Hepatocyte (in vitro differentiated cells): Measurements from ENCODE around the gene SMAD3.

Experiments
- CTCF ChIP-seq: fragments of 200-600 bp; sonication (generic); IDR thresholded peaks from 2 replicates; pipeline ENCODE4 v1.5.1; 2016; ENCODE audit warnings: antibody characterized with exemption, mild to moderate bottlenecking; ENCODE audit not compliant: poor library complexity
- EZH2 ChIP-seq: fragments of 200-600 bp; sonication (generic); IDR thresholded peaks from 2 replicates; pipeline ENCODE4 v1.6.1; 2016; ENCODE audit warnings: antibody characterized with exemption, mild to moderate bottlenecking, borderline replicate concordance

DNA sequence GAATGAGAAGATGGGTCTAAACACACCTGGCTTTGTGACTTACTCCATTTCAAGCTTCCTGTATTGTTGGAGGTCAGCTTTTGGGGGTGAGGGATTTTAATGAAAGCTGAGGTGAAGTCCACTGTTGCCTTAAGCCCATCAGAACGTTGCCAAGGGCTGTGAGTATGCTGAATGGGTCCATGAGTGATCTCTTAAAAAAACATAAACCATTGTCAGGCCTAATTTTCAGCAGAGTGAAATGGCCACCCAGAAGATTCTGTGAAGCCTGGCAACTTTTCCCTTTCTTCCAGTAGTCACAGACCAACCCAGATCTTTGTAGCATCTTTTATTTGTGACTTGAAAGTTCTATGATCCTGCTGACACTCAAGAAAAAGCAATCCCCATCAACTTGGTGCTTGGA, 87.0 kb downstream of the SMAD3 start:
- no peak for TF ChIP-seq CTCF
- no peak for TF ChIP-seq EZH2
